Measurements from ENCODE around the gene PIMREG.
"Not testable (repeated sequence)": the region's sequence is repeated elsewhere in the genome, so short reads cannot be mapped to it uniquely, and the experiment has no call there.

Gene PIMREG

DNA sequence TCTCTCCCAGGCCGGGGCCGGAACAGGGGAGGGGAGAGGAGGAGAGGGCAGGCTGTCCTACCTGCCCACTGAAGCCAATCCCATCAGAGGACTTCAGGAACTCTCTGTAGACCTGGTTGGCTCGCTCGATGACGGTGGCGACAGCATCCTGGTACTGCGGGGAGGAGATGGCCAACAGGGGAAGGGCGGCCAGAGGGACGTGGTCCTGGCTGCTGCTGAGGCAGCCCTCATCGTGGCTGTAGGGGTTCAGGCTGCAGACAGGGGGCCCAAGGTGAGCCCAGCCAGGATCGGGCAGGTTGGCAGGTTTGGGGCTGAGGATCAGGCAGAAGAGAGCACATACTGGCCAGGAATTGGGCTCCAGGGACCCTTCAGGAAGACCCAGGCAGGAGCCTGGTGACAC, 34.2 kb downstream of the PIMREG start:
- H3K4me2 ChIP-seq, result no peak overlapping the region
- TF ChIP-seq, protein P1, sequence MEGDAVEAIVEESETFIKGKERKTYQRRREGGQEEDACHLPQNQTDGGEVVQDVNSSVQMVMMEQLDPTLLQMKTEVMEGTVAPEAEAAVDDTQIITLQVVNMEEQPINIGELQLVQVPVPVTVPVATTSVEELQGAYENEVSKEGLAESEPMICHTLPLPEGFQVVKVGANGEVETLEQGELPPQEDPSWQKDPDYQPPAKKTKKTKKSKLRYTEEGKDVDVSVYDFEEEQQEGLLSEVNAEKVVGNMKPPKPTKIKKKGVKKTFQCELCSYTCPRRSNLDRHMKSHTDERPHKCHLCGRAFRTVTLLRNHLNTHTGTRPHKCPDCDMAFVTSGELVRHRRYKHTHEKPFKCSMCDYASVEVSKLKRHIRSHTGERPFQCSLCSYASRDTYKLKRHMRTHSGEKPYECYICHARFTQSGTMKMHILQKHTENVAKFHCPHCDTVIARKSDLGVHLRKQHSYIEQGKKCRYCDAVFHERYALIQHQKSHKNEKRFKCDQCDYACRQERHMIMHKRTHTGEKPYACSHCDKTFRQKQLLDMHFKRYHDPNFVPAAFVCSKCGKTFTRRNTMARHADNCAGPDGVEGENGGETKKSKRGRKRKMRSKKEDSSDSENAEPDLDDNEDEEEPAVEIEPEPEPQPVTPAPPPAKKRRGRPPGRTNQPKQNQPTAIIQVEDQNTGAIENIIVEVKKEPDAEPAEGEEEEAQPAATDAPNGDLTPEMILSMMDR (conservative IDR thresholded peaks at IDR 0.05; ENCODE audit: low read depth, low read length), result no peak
- H3K27me3 ChIP-seq (ENCODE audit: insufficient read depth, low read depth), result no peaks in the 10 kb centered on the region

GRCh38 chr17:6479622-6480302, 35.5 kb downstream of the PIMREG start:
- H3K36me3 ChIP-seq (ENCODE audit: insufficient read depth), result no peaks in the 10 kb centered on the region
- no peak overlapping the region for H2AFZ ChIP-seq (ENCODE audit: low read depth)
- H3K79me2 ChIP-seq (ENCODE audit: insufficient read depth, low read depth), result no peaks in the 10 kb centered on the region
- no peak overlapping the region for H3K4me3 ChIP-seq (IDR thresholded peaks at IDR 0.05; ENCODE audit: insufficient read depth, low read depth, low read length)
- no peaks in the 10 kb centered on the region for H3K27me3 ChIP-seq (ENCODE audit: insufficient read depth, low read depth)
- no peak overlapping the region for H3K9ac ChIP-seq
- H3K27ac ChIP-seq, result no peak overlapping the region
- H3K4me1 ChIP-seq (ENCODE audit: low read depth, poor library complexity, severe bottlenecking), result no peaks in the 10 kb centered on the region
- TF ChIP-seq, protein P1 (conservative IDR thresholded peaks at IDR 0.05; ENCODE audit: low read depth, low read length), result no peak
- H3K4me2 ChIP-seq, result no peak overlapping the region
- no peaks in the 10 kb centered on the region for H4K20me1 ChIP-seq (ENCODE audit: insufficient read depth)

More for the DNA sequence above, 34.2 kb downstream of the PIMREG start:
- Histone ChIP-seq H4K20me1 (ENCODE audit: insufficient read depth) (no peaks in the 10 kb centered on the region), H3K4me1 (ENCODE audit: low read depth, poor library complexity, severe bottlenecking) (no peaks in the 10 kb centered on the region), H3K27ac (no peak overlapping the region), H3K36me3 (ENCODE audit: insufficient read depth) (no peaks in the 10 kb centered on the region), H2AFZ (ENCODE audit: low read depth) (no peak overlapping the region), H3K9ac (no peak overlapping the region), H3K4me3 (IDR thresholded peaks at IDR 0.05; ENCODE audit: insufficient read depth, low read depth, low read length) (no peak overlapping the region), H3K79me2 (ENCODE audit: insufficient read depth, low read depth) (no peaks in the 10 kb centered on the region)

GRCh38 chr17:6480303-6480675, 36.0 kb downstream of the PIMREG start:
- Histone ChIP-seq H3K36me3 (ENCODE audit: insufficient read depth) (no peaks in the 10 kb centered on the region), H3K9ac (no peak overlapping the region), H2AFZ (ENCODE audit: low read depth) (no peak overlapping the region), H3K4me1 (ENCODE audit: low read depth, poor library complexity, severe bottlenecking) (no peaks in the 10 kb centered on the region), H3K4me3 (IDR thresholded peaks at IDR 0.05; ENCODE audit: insufficient read depth, low read depth, low read length) (no peak overlapping the region), H4K20me1 (ENCODE audit: insufficient read depth) (no peaks in the 10 kb centered on the region), H3K27me3 (ENCODE audit: insufficient read depth, low read depth) (no peaks in the 10 kb centered on the region), H3K79me2 (ENCODE audit: insufficient read depth, low read depth) (no peaks in the 10 kb centered on the region), H3K4me2 (no peak overlapping the region), H3K27ac (no peak overlapping the region)
- TF ChIP-seq, protein P1 (conservative IDR thresholded peaks at IDR 0.05; ENCODE audit: low read depth, low read length), result no peak

DNA sequence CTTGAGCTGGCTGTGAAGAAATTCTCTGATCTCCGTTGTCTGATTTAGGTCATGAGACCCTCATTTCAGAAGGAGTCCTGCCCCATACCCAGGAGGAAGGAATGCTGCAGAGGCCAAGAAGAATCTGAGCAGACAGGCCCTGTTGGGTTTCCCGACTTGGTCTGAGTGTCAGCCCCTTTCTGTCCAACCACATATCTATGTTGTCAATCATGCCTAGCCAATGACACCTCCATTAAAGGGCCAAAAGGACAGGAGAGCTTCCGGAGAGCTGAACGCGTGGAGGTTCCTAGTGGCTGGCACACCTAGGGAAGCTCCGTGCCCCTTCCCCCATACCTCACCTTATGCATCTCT, 37.8 kb downstream of the PIMREG start:
- no peaks in the 10 kb centered on the region for H3K4me1 ChIP-seq (ENCODE audit: low read depth, poor library complexity, severe bottlenecking)
- TF ChIP-seq, protein P1 (conservative IDR thresholded peaks at IDR 0.05; ENCODE audit: low read depth, low read length), result no peak
- no peaks in the 10 kb centered on the region for H3K27me3 ChIP-seq (ENCODE audit: insufficient read depth, low read depth)
- no peak overlapping the region for H3K4me3 ChIP-seq (IDR thresholded peaks at IDR 0.05; ENCODE audit: insufficient read depth, low read depth, low read length)
- H3K36me3 ChIP-seq (ENCODE audit: insufficient read depth), result no peaks in the 10 kb centered on the region
- H3K4me2 ChIP-seq, result no peak overlapping the region
- no peak overlapping the region for H3K27ac ChIP-seq
- H4K20me1 ChIP-seq (ENCODE audit: insufficient read depth), result no peaks in the 10 kb centered on the region
- H3K9ac ChIP-seq, result no peak overlapping the region
- no peak overlapping the region for H2AFZ ChIP-seq (ENCODE audit: low read depth)
- H3K79me2 ChIP-seq (ENCODE audit: insufficient read depth, low read depth), result no peaks in the 10 kb centered on the region

DNA sequence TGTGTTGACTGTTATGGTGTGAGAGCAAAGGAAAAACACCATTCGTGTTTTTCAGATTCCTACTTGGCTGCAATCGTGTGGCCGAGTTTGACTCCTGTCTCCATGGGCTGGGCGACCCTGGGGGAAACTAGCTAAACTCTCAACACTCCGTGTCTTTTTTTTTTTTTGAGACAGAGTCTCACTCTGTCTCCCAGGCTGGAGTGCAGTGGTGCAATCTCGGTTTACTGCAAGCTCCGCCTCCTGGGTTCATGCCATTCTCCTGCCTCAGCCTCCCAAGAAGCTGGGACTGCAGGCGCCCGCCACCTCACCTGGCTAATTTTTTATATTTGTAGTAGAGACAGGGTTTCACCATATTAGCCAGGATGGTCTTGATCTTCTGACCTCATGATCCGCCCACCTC, 38.5 kb downstream of the PIMREG start:
- not testable (repeated sequence) for H3K4me1 ChIP-seq (ENCODE audit: low read depth, poor library complexity, severe bottlenecking); H3K27me3 ChIP-seq (ENCODE audit: insufficient read depth, low read depth); H3K9ac ChIP-seq; H4K20me1 ChIP-seq (ENCODE audit: insufficient read depth); H2AFZ ChIP-seq (ENCODE audit: low read depth); H3K79me2 ChIP-seq (ENCODE audit: insufficient read depth, low read depth); H3K36me3 ChIP-seq (ENCODE audit: insufficient read depth); H3K4me3 ChIP-seq (IDR thresholded peaks at IDR 0.05; ENCODE audit: insufficient read depth, low read depth, low read length); H3K27ac ChIP-seq; H3K4me2 ChIP-seq
